ENCODE measurements around the gene OR6X1. TPM values are rescaled to one million over a fixed set of nuclear protein-coding genes. Genes with fewer than 3 reads are reported as not detected.

Gene OR6X1
- total RNA-seq, 1 experiment from 2014 or later, result not detected

DNA sequence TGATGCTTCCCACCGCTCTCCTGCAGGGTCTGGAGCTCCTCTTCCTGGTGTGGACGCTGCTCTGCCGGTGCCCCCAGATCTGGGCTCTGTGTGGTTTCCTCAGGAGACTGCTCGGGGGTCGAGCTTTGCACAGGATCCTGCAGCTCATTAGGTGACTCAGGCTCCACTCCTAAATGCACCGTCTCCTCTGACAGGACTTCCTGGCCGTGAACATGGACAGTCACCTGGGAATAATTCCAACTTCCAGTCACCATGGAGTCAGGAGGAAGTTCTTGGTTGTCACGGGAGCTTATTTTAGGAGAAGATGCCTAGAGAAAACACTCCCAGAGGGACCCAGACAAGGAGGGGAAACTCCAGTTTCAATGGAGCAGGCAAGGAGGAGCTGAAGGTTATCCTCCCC lies 24.7 kb downstream of the OR6X1 start:
- H3K79me2 ChIP-seq (ENCODE audit: insufficient read depth, low read length), result peaks cover 5% of the 10 kb centered on the region; the same call in 1 of the 2 replicates
- Mint-ChIP-seq H3K27me3 (ENCODE audit: low read depth) (no peaks in the 10 kb centered on the region), H3K4me1 (peaks cover 0 to 10% of the 10 kb centered on the region in 2 experiments; a peak in 2 of 4 replicates), H3K27ac (no peak overlapping the region; a peak in 1 of 7 replicates), H3K9me3 (peaks cover 6 to 23% of the 10 kb centered on the region in 2 experiments), H3K4me3 (no peak overlapping the region), H3K36me3 (ENCODE audit: insufficient read depth in 1 of 3, low read depth in 3 of 3) (peaks cover 0 to 9% (median 0%) of the 10 kb centered on the region in 3 experiments; a peak in 6 of 7 replicates)
- H4K8ac ChIP-seq (replicated peaks; ENCODE audit: insufficient read length, low read depth, low read length), result no peak overlapping the region
- H3K4me1 ChIP-seq (ENCODE audit: insufficient read depth, low read length), result no peaks in the 10 kb centered on the region
- H3K4me2 ChIP-seq (ENCODE audit: insufficient read depth, insufficient read length, low read length), result no peak overlapping the region
- no peak overlapping the region for H3K23ac ChIP-seq (ENCODE audit: insufficient read length, low read depth, low read length)
- no peak overlapping the region for H2AK5ac ChIP-seq (ENCODE audit: insufficient read length, low read length)
- no peak overlapping the region for H2AFZ ChIP-seq (ENCODE audit: low read length)
- TF ChIP-seq, protein P1, sequence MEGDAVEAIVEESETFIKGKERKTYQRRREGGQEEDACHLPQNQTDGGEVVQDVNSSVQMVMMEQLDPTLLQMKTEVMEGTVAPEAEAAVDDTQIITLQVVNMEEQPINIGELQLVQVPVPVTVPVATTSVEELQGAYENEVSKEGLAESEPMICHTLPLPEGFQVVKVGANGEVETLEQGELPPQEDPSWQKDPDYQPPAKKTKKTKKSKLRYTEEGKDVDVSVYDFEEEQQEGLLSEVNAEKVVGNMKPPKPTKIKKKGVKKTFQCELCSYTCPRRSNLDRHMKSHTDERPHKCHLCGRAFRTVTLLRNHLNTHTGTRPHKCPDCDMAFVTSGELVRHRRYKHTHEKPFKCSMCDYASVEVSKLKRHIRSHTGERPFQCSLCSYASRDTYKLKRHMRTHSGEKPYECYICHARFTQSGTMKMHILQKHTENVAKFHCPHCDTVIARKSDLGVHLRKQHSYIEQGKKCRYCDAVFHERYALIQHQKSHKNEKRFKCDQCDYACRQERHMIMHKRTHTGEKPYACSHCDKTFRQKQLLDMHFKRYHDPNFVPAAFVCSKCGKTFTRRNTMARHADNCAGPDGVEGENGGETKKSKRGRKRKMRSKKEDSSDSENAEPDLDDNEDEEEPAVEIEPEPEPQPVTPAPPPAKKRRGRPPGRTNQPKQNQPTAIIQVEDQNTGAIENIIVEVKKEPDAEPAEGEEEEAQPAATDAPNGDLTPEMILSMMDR (conservative IDR thresholded peaks at IDR 0.05), result no peak
- H2BK20ac ChIP-seq (ENCODE audit: low read depth, low read length, poor library complexity, severe bottlenecking), result no peak overlapping the region
- H4K20me1 ChIP-seq (ENCODE audit: control insufficient read depth, insufficient read depth, insufficient read length), result no peaks in the 10 kb centered on the region
- no peak overlapping the region for H4K91ac ChIP-seq (ENCODE audit: insufficient read length, low read depth, low read length)
- no peak overlapping the region for H3K18ac ChIP-seq (ENCODE audit: insufficient read length, low read depth, low read length)
- no peak overlapping the region for H2BK120ac ChIP-seq (ENCODE audit: low read depth, low read length, poor library complexity, severe bottlenecking)
- no peak overlapping the region for H3K9ac ChIP-seq (ENCODE audit: extremely low read depth, insufficient read length, low read length)
- H3K23me2 ChIP-seq (ENCODE audit: insufficient read length, low read depth, low read length, poor library complexity, severe bottlenecking), result no peaks in the 10 kb centered on the region
- no peak for DNase-seq
- no peaks in the 10 kb centered on the region for H3K79me1 ChIP-seq (ENCODE audit: insufficient read depth, low read depth, low read length, poor library complexity, severe bottlenecking)
- H2BK5ac ChIP-seq (ENCODE audit: insufficient read length, low read length), result no peak overlapping the region
- no peak overlapping the region for H3K14ac ChIP-seq (ENCODE audit: insufficient read depth, low read length)
- H2BK15ac ChIP-seq (ENCODE audit: low read depth, low read length), result no peak overlapping the region
- H3K9me3 ChIP-seq (ENCODE audit: control insufficient read depth, low read depth, low read length), result no peaks in the 10 kb centered on the region
- H2BK12ac ChIP-seq (ENCODE audit: insufficient read length, low read depth, low read length), result no peak overlapping the region
- no peaks in the 10 kb centered on the region for H3K27me3 ChIP-seq (ENCODE audit: insufficient read depth, low read length)
- WGBS (ENCODE audit: extremely low coverage, insufficient read length, low lambda C conversion rate), result no CpG with 5 or more reads among the region's 8 CpGs
- no peak overlapping the region for H3K4ac ChIP-seq (ENCODE audit: low read depth, low read length)
- no peak overlapping the region for H4K5ac ChIP-seq (ENCODE audit: insufficient read length, low read depth, low read length)
- H3T11ph ChIP-seq (ENCODE audit: low read length), result no peak overlapping the region
- no peak overlapping the region for H3K27ac ChIP-seq (ENCODE audit: insufficient read length, low read depth, low read length)
- H3K56ac ChIP-seq (ENCODE audit: insufficient read length, low read depth, low read length), result no peak overlapping the region
